Liver (tissue), 9 donors: ENCODE measurements around the gene MDM4. TPM values are rescaled to one million over a fixed set of nuclear protein-coding genes. Genes with fewer than 3 reads are reported as not detected.

Experiments
- DNase-seq: peaks from one replicate; pipeline ENCODE4 v3.0.0-alpha.2; 2017; ENCODE audit warnings: low spot score
- H3K27ac ChIP-seq, 2 donors: one replicate each; pipeline ENCODE4 v1.7.0; 2013; ENCODE audit warnings: inconsistent platforms in 2 of 2, low read length in 2 of 2, control low read depth in 1 of 2, low read depth in 1 of 2, mild to moderate bottlenecking in 1 of 2
- H3K27me3 ChIP-seq, 4 donors: one replicate each; pipeline versions ENCODE4 v1.6.1 to v1.7.0; 2013; ENCODE audit warnings: low read length in 3 of 4, inconsistent platforms in 1 of 4, mild to moderate bottlenecking in 1 of 4, moderate library complexity in 1 of 4; ENCODE audit not compliant: control insufficient read depth in 4 of 4, insufficient read depth in 4 of 4
- H3K36me3 ChIP-seq, 4 donors: one replicate each; pipeline versions ENCODE4 v1.6.1 to v1.7.0; 2013; ENCODE audit warnings: low read length in 3 of 4, mild to moderate bottlenecking in 3 of 4, low read depth in 1 of 4, moderate library complexity in 1 of 4; ENCODE audit not compliant: control insufficient read depth in 4 of 4, insufficient read depth in 3 of 4
- H3K4me1 ChIP-seq, 4 donors: one replicate each; pipeline versions ENCODE4 v1.6.1 to v1.7.0; 2013; ENCODE audit warnings: low read length in 3 of 4, mild to moderate bottlenecking in 3 of 4, moderate library complexity in 1 of 4; ENCODE audit not compliant: control insufficient read depth in 4 of 4, insufficient read depth in 4 of 4
- H3K4me3 ChIP-seq, 3 donors: one replicate each; pipeline versions ENCODE4 v1.6.1 to v1.7.0; 2013; ENCODE audit warnings: low read length in 3 of 3, control low read depth in 1 of 3, low read depth in 1 of 3, mild to moderate bottlenecking in 1 of 3
- H3K9ac ChIP-seq, 2 donors: one replicate each; pipeline ENCODE4 v1.7.0; 2013; ENCODE audit warnings: low read length in 2 of 2, mild to moderate bottlenecking in 2 of 2, moderate library complexity in 2 of 2, control low read depth in 1 of 2, low read depth in 1 of 2
- H3K9me3 ChIP-seq, 4 donors: one replicate each; pipeline versions ENCODE4 v1.6.1 to v1.7.0; 2013; ENCODE audit warnings: low read length in 3 of 4; ENCODE audit not compliant: control insufficient read depth in 4 of 4
- ATF3 ChIP-seq: IDR thresholded peaks from 2 replicates; pipeline ENCODE4 v1.6.1; 2016; ENCODE audit warnings: antibody characterized with exemption
- CTCF ChIP-seq: fragments of 150-350 bp; IDR thresholded peaks from 2 replicates; pipeline ENCODE4 v1.5.1; 2017; ENCODE audit warnings: improper control_type of control experiment, low read depth, low read length; ENCODE audit not compliant: missing input control
- EGR1 ChIP-seq, 2 donors: IDR thresholded peaks; 2 replicates each; pipeline ENCODE4 v1.6.1; 2016 to 2018; ENCODE audit warnings: antibody characterized with exemption in 2 of 2, low read depth in 2 of 2
- GABPA ChIP-seq, 2 donors: IDR thresholded peaks in 1 of 2; conservative IDR thresholded peaks in 1 of 2; 2 replicates each; pipeline ENCODE4 v1.6.1; 2016; ENCODE audit warnings: antibody characterized with exemption in 2 of 2, mild to moderate bottlenecking in 1 of 2, moderate library complexity in 1 of 2
- HNF4A ChIP-seq, 2 donors: conservative IDR thresholded peaks; 2 replicates each; pipeline ENCODE4 v1.6.1; 2016; ENCODE audit warnings: antibody characterized with exemption in 2 of 2, mild to moderate bottlenecking in 2 of 2
- HNF4G ChIP-seq: IDR thresholded peaks from 2 replicates; pipeline ENCODE4 v1.6.1; 2016; ENCODE audit warnings: antibody characterized with exemption
- MAX ChIP-seq: IDR thresholded peaks from 2 replicates; pipeline ENCODE4 v1.6.1; 2016; ENCODE audit warnings: antibody characterized with exemption
- NR2F2 ChIP-seq: IDR thresholded peaks from 2 replicates; pipeline ENCODE4 v1.6.1; 2016; ENCODE audit warnings: antibody characterized with exemption
- REST ChIP-seq: IDR thresholded peaks from 2 replicates; pipeline ENCODE4 v1.6.1; 2016; ENCODE audit warnings: antibody characterized with exemption, mild to moderate bottlenecking
- RXRA ChIP-seq, 2 donors: IDR thresholded peaks; 2 replicates each; pipeline ENCODE4 v1.6.1; 2017 to 2018; ENCODE audit warnings: antibody characterized with exemption in 2 of 2, mild to moderate bottlenecking in 1 of 2
- SP1 ChIP-seq: IDR thresholded peaks from 2 replicates; pipeline ENCODE4 v1.6.1; 2018; ENCODE audit warnings: antibody characterized with exemption, mild to moderate bottlenecking
- TAF1 ChIP-seq: conservative IDR thresholded peaks from 2 replicates; pipeline ENCODE4 v1.6.1; 2016; ENCODE audit warnings: antibody characterized with exemption, mild to moderate bottlenecking
- ZBTB33 ChIP-seq: IDR thresholded peaks from 2 replicates; pipeline ENCODE4 v1.6.1; 2016; ENCODE audit warnings: antibody characterized with exemption
- polyA plus RNA-seq, 2 donors: library from polyadenylated mRNA; stranded (reverse) in 1 of 2; unstranded in 1 of 2; fragments of 200-250 nt in 1 of 2; fragments of >200 nt in 1 of 2; fragmentation: Nextera tagmentation in 1 of 2; extraction: Ambion mirVana in 1 of 2; gene quantifications; one replicate each; pipeline versions ENCODE4 v1.2.1 to v1.2.3, GENCODE V29; 2013 to 2015
- total RNA-seq, 2 donors: library from RNA; depleted of rRNA; stranded (reverse); fragments of >200 nt; gene quantifications; one replicate each; pipeline ENCODE4 v1.2.3, GENCODE V29; 2014
- donor health status: healthy.
- donor health status: healthy.
- donor health status: healthy.
- donor health status: healthy.
- donor health status: healthy.

MDM4 gene
- total and polyA plus RNA-seq, 4 donors = 1.4 to 56.5 (median 21.6) TPM

- TF ChIP-seq CTCF (no peak), EGR1 (IDR thresholded peaks at IDR 0.05; ENCODE audit: low read depth in 2 of 2) (no peak)
Observed at GRCh38 chr1:204509186-204509635, 7.0 kb upstream of the MDM4 start (continued).

GRCh38 chr1:204511366-204511765, 4.8 kb upstream of the MDM4 start:
- Histone ChIP-seq H3K36me3 (no peaks in the 10 kb centered on the region), H3K4me3 (no peak overlapping the region), H3K9ac (no peak overlapping the region), H3K4me1 (peaks cover 0 to 14% (median 4%) of the 10 kb centered on the region in 4 donors), H3K9me3 (no peaks in the 10 kb centered on the region), H3K27me3 (no peaks in the 10 kb centered on the region), H3K27ac (no peak overlapping the region)
- no peak for DNase-seq
- TF ChIP-seq MAX (no peak), GABPA (IDR thresholded peaks at IDR 0.05 in 1 of 2, conservative IDR thresholded peaks at IDR 0.05 in 1 of 2) (no peak), NR2F2 (no peak), RXRA (IDR thresholded peaks at IDR 0.05) (no peak), HNF4A (conservative IDR thresholded peaks at IDR 0.05) (no peak), ZBTB33 (no peak), SP1 (no peak), REST (no peak), ATF3 (no peak), TAF1 (no peak), HNF4G (no peak), CTCF (no peak)
